OCI-LY3 (cell line): ENCODE data around the gene ATOSA.

Experiments used
- EZH2phosphoT487 ChIP-seq: fragments of 200-600 bp; shearing (Covaris generic); IDR thresholded peaks from 2 replicates; pipeline ENCODE4 v1.6.1; 2018; ENCODE audit warnings: antibody characterized with exemption, mixed run types, low read depth
- TF ChIP-seq, protein P1 (sequence below): fragments of 200-600, 300-600 bp; sonication (generic); IDR thresholded peaks from 2 replicates; pipeline ENCODE4 v1.5.1; 2014; ENCODE audit warnings: antibody characterized with exemption, low read length, low read depth

DNA sequence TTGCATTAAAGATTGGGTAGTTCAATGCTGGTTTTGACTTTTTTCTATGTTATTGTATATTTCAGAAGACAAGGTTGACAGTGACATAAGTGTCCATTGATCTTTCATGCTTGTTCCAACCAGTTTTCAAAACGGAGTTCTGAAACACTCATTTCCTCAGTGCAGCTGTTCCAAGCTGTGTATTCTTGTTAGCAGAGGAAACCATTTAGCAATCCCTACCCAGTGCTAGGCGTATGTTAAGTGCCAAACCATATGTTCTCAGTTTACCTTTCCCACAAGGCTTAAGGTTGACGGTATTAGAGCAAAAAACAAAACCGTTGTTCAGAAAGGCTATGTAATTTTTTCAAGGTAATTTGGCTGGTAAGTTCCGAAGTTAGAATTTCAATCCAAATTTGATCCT, 9.1 kb downstream of the ATOSA start:
- TF ChIP-seq EZH2phosphoT487 = no peak
- TF ChIP-seq, protein P1, sequence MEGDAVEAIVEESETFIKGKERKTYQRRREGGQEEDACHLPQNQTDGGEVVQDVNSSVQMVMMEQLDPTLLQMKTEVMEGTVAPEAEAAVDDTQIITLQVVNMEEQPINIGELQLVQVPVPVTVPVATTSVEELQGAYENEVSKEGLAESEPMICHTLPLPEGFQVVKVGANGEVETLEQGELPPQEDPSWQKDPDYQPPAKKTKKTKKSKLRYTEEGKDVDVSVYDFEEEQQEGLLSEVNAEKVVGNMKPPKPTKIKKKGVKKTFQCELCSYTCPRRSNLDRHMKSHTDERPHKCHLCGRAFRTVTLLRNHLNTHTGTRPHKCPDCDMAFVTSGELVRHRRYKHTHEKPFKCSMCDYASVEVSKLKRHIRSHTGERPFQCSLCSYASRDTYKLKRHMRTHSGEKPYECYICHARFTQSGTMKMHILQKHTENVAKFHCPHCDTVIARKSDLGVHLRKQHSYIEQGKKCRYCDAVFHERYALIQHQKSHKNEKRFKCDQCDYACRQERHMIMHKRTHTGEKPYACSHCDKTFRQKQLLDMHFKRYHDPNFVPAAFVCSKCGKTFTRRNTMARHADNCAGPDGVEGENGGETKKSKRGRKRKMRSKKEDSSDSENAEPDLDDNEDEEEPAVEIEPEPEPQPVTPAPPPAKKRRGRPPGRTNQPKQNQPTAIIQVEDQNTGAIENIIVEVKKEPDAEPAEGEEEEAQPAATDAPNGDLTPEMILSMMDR = no peak
